ENCODE results near the gene KRT85. TPM values are rescaled to one million over a fixed set of nuclear protein-coding genes. Genes with fewer than 3 reads are reported as not detected.

The KRT85 gene
- total RNA-seq, 1 donor from 2014 or later: not detected

- DNase-seq (ENCODE audit: low spot score): no peak
Observed at GRCh38 chr12:52369211-52369610, 1.9 kb upstream of the KRT85 start.

GRCh38 chr12:52368508-52368907, 1.2 kb upstream of the KRT85 start:
- no peak for DNase-seq (ENCODE audit: low spot score)

- no peak for DNase-seq (ENCODE audit: low spot score)
Observed at GRCh38 chr12:52367876-52368275, 595 bp upstream of the KRT85 start.

- DNase-seq (ENCODE audit: low spot score): no peak
Observed at GRCh38 chr12:52364901-52365489, 2.3 kb downstream of the KRT85 start.

- DNase-seq (ENCODE audit: low spot score): no peak
Observed at GRCh38 chr12:52364061-52364460, 3.2 kb downstream of the KRT85 start.

GRCh38 chr12:52363111-52363679, 4.1 kb downstream of the KRT85 start:
- DNase-seq (ENCODE audit: low spot score): no peak

GRCh38 chr12:52362118-52362726, 5.1 kb downstream of the KRT85 start:
- no peak for DNase-seq (ENCODE audit: low spot score)

- DNase-seq (ENCODE audit: low spot score): no peak
Observed at GRCh38 chr12:52361553-52361952, 5.7 kb downstream of the KRT85 start.

- no peak for DNase-seq (ENCODE audit: low spot score)
Observed at GRCh38 chr12:52360663-52361271, 6.5 kb downstream of the KRT85 start.

GRCh38 chr12:52360106-52360662, 7.1 kb downstream of the KRT85 start:
- no peak for DNase-seq (ENCODE audit: low spot score)

GRCh38 chr12:52359621-52360061, 7.6 kb downstream of the KRT85 start:
- DNase-seq (ENCODE audit: low spot score): no peak

- DNase-seq (ENCODE audit: low spot score): no peak
Observed at GRCh38 chr12:52358575-52359350, 8.5 kb downstream of the KRT85 start.

- no peak for DNase-seq (ENCODE audit: low spot score)
Observed at GRCh38 chr12:52356762-52357580, 10.3 kb downstream of the KRT85 start.

GRCh38 chr12:52356031-52356761, 11.1 kb downstream of the KRT85 start:
- DNase-seq (ENCODE audit: low spot score): no peak

GRCh38 chr12:52355176-52355575, 12.1 kb downstream of the KRT85 start:
- DNase-seq (ENCODE audit: low spot score): no peak

- DNase-seq (ENCODE audit: low spot score): no peak
Observed at GRCh38 chr12:52354200-52354599, 13.1 kb downstream of the KRT85 start.

- DNase-seq (ENCODE audit: low spot score): no peak
Observed at GRCh38 chr12:52353766-52354165, 13.5 kb downstream of the KRT85 start.

- DNase-seq (ENCODE audit: low spot score): no peak
Observed at GRCh38 chr12:52352951-52353350, 14.3 kb downstream of the KRT85 start.

GRCh38 chr12:52351196-52352059, 15.9 kb downstream of the KRT85 start:
- no peak for DNase-seq (ENCODE audit: low spot score)

All from umbilical cord (tissue), 2 donors.